SH-SY5Y (cell line): Measurements from ENCODE around the gene PRR14.

Experiments
- GATA2 ChIP-seq: IDR thresholded peaks from 2 replicates; pipeline ENCODE4 v1.6.1; 2011; ENCODE audit warnings: mild to moderate bottlenecking, low read depth, low read length
- GATA3 ChIP-seq: IDR thresholded peaks from 2 replicates; pipeline ENCODE4 v1.6.1; 2011; ENCODE audit warnings: low read depth, mild to moderate bottlenecking, low read length, moderate library complexity

The PRR14 gene

DNA sequence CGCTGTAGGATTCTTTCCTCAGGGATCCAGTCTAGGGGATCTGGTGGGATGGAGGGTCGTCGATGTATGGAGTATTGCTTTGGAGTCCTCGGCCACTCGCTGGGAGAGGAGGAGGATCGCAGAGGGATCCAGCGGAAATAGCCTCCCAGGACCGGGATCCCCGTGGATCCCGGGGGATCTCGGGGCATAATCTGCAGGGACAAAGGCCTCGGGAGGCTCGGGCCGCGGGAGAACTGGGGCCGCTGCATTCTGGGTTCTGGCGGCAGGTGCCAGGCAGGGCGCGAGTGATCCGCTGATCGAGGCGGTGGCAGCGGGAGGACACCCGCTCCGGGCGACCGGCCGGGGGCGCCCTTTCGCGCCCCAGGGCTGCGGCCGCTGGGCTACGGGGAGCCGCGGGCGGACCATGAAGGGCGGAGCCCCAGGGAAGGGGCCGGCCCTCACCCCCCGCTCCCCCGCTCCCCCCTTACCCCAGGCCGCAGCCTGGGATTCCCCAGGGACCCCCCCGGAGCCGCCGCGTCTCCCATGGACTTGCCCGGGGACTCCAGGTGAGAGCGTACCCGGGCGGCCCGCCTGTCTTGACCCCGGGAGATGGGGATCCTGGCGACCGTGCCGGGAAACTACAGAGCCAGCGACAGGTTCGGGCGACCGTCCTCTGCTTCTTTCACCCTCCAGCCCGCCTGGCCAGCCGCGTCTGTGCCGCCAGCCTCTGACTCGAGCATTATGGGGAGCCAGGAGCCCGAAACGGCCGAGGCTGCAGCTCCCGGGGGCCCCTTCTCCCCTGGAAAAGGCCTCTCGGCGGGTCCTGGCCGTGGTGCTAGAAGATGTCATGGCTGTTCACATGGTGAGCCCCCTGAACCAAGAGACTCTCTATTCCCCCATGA is 604 bp downstream of the PRR14 start:
- TF ChIP-seq GATA3 (no peak), GATA2 (no peak)

GRCh38 chr16:30652005-30652296 is 1.2 kb downstream of the PRR14 start:
- TF ChIP-seq GATA3 (no peak), GATA2 (no peak)

GRCh38 chr16:30652718-30653117 is 2.0 kb downstream of the PRR14 start:
- TF ChIP-seq GATA3 (no peak), GATA2 (no peak)

GRCh38 chr16:30654856-30655255 is 4.1 kb downstream of the PRR14 start:
- TF ChIP-seq GATA3 (no peak), GATA2 (no peak)

- no peak for TF ChIP-seq GATA3
- TF ChIP-seq GATA2, result no peak
These were observed 5.1 kb downstream of the PRR14 start for GRCh38 chr16:30655815-30656347.

DNA sequence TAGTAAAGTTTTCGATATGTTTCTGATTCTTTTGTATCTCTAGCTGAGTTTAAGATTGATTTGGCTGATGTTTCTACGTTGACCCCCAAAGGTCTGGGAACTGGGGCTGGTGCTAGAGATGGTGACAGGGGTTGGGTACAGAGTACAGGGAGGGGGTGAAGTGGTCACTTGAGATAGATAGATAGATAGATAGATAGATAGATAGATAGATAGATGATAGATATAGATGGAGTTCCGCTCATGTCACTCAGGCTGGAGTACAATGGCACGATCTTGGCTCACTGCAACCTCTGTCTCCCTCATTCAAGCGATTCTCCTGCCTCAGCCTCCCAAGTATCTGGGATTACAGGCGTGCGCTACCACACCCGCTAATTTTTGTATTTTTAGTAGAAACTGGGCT is 5.6 kb downstream of the PRR14 start:
- no peak for TF ChIP-seq GATA3
- TF ChIP-seq GATA2, result no peak

DNA sequence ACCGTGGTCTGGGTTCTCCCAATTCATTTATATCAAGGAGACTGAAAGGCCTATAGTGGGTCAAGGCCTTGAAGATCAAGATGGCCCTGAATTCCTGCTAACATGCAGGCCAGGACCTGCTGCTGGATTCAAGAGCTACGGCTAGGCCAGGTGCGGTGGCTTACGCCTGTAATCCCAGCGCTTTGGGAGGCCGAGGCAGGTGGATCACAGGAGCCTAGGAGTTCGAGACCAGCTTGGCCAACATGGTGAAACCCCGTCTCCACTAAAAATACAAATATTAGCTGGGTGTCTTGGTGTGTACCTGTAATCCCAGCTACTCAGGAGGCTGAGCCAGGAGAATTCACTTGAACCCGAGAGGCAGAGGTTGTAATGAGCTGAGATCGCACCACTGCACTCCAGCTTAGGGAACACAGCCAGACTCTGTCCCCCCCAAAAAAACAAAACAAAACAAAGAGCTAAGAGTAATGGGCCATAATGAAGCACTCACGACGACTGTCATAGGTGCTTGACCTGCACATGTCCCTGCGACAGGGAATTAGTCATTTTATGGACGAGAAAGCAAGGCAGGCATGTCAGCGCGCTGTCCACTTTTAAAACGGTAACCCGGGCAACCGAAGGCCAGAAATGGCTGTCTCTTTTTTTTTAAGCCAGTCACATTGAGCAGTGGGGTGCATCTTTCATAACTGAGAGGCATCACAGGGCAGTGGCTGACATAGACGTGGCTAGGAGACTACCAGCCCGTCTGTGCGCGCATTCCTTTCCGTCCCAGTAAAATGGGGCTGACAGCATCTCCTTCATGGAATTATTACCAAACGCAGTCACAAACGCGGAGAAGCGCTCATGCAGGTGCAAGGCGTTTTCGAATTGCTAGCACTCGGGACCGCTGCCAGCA is 6.5 kb downstream of the PRR14 start:
- TF ChIP-seq GATA2 (no peak), GATA3 (no peak)

GRCh38 chr16:30657866-30658730 is 7.3 kb downstream of the PRR14 start, which contains the start of gene FBRS:
TSS of gene FBRS (plus strand) at chr16:30658431. CDS start at chr16:30659519, 1,088 bp downstream.
- TF ChIP-seq GATA2, result no peak; the same call in 1 of the 2 replicates
- TF ChIP-seq GATA3, result no peak

DNA sequence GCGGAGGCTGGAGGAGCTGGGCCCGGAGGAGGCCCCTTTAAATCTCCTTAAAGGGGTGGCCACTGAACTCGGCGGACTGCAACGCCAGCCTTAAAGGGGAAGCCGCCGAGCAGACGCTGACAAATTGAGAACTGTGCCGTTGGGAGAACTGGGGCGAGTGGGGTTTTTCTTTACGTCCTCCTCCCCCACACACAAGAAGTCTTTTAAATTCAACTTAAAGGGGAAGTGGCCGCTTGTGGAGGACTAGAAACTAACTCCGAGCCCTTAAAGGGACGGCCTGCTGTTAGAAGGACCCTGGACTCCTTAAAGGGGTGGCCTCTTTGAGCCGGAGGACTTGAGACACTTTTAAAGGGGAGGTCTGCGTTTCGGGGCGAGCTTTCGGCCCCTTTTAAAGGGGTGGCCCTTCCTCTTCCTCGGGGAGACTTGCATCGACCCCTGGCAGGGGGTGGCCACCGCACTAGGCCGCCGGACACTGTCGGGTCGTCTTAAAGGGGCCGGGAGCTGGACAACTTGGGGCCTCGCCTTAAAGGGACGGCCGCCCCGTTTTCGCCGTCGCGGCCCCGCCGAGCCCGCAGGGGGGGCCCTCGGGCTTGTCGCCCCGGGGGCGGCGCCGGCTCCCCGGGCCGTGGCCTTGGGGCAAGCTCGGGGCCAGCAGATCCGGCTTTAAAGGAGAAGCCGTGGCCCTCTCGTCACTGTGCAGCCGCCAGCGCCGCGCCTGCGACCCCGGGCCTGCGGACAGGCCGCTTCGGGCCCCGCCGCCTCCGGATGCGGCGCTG is 8.2 kb downstream of the PRR14 start:
- TF ChIP-seq GATA2 (no peak), GATA3 (no peak)

DNA sequence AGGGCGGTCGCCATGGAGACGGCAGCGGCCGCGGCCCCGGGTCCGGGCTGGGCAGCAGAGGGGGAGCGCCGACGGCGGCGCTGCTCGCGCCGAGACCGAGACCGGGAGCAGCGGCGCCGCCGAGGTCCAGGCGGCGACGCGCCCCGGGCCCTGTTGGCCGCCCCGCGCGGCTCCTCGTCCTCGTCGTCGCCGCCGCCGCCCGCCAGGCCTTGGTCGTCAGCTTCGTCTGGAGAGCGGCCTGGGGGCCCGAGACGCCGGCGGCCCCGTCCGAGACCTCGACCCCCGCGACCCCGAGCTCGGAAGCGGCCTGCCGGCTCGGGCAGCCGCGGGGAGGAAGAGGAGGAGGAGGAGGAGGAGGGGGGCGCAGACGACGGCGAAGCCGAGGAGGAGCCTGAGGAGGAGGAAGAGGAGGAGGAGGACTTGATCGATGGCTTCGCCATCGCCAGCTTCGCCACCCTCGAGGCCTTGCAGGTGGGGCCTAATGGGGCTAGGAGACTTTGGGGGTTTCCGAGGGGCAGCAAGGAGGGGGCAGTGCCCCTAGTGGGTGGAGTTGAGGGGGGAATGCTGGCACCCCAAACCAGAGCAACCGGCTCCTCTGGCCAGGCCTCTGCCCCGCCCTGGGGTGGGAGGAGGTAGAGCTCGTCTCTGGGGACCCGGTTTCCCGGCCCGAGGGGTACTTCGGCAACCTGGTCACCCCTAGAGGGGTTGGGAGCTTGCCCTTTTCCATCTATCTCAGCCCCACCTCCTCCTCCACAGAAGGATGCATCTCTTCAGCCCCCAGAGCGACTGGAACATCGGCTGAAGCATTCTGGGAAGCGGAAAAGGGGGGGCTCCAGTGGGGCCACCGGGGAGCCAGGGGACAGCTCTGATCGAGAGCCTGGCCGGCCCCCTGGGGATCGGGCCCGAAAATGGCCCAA is 9.0 kb downstream of the PRR14 start:
- TF ChIP-seq GATA3, result no peak
- no peak for TF ChIP-seq GATA2

GRCh38 chr16:30660424-30661261 is 9.9 kb downstream of the PRR14 start:
- TF ChIP-seq GATA2 (no peak), GATA3 (no peak)
